Thyroid gland (tissue), 4 donors: ENCODE measurements around the gene KSR1. TPM values are rescaled to one million over a fixed set of nuclear protein-coding genes. Genes with fewer than 3 reads are reported as not detected.
A peak's percentile ranks its signal among the peaks of the same experiment; 100 is the strongest.

ENCODE experiments used
- DNase-seq, 2 donors: peaks; one replicate each; pipeline ENCODE4 v3.0.0-alpha.2; 2019
- H3K27ac ChIP-seq, 3 donors: fragments of 200-600 bp; sonication (generic); 1 replicate in 2 of 3; 2 replicates in 1 of 3; pipeline ENCODE4 v1.5.1; 2016 to 2019; ENCODE audit warnings: mild to moderate bottlenecking in 1 of 3, moderate library complexity in 1 of 3
- H3K27me3 ChIP-seq: fragments of 200-600 bp; sonication (generic); one replicate; pipeline ENCODE4 v1.5.1; 2019
- H3K36me3 ChIP-seq, 2 donors: fragments of 200-600 bp; sonication (generic); one replicate each; pipeline ENCODE4 v1.5.1; 2016 to 2019
- H3K4me1 ChIP-seq, 2 donors: fragments of 200-600 bp; sonication (generic); one replicate each; pipeline ENCODE4 v1.5.1; 2017 to 2019
- H3K4me3 ChIP-seq, 3 donors: fragments of 200-600 bp; sonication (generic); replicated peaks in 1 of 3; 1 replicate in 2 of 3; 2 replicates in 1 of 3; pipeline ENCODE4 v1.5.1; 2016; ENCODE audit warnings: mild to moderate bottlenecking in 1 of 3
- H3K9me3 ChIP-seq: fragments of 200-600 bp; sonication (generic); one replicate; pipeline ENCODE4 v1.5.1; 2017
- POLR2A ChIP-seq, 2 donors: fragments of 450-650 bp; IDR thresholded peaks; one replicate each; pipeline ENCODE4 v1.6.1; 2017; ENCODE audit warnings: antibody characterized with exemption in 2 of 2, mild to moderate bottlenecking in 2 of 2, moderate library complexity in 1 of 2
- WGBS, 2 donors: methylation state at CpG; one replicate each; pipeline ENCODE4 v1.1.5; 2017; 5-methylcytosine and 5-hydroxymethylcytosine counted together
- intact Hi-C: fragments of 100-400 bp; cut with DNase I; formaldehyde crosslinking; loops from one replicate; pipeline ENCODE4 v1.15.1; 2023
- total RNA-seq, 4 donors: library from RNA; depleted of rRNA; stranded (reverse); fragments of >200 nt; gene quantifications; one replicate each; pipeline ENCODE4 v1.2.3, GENCODE V29; 2016
- TF ChIP-seq, protein P1 (sequence below), 6 experiments: fragments of 200-600 bp in 3 of 6; fragments of 450-650 bp in 3 of 6; sonication (generic) in 3 of 6; IDR thresholded peaks; one replicate each; pipeline ENCODE4 v1.5.1; 2016 to 2019; ENCODE audit warnings: antibody characterized with exemption in 6 of 6, mild to moderate bottlenecking in 2 of 6, inconsistent platforms in 1 of 6, moderate library complexity in 1 of 6

Gene KSR1
- total RNA-seq, 4 donors from 2014 or later, result 35.9 to 75.5 (median 67.7) TPM

- TF ChIP-seq, protein P1, sequence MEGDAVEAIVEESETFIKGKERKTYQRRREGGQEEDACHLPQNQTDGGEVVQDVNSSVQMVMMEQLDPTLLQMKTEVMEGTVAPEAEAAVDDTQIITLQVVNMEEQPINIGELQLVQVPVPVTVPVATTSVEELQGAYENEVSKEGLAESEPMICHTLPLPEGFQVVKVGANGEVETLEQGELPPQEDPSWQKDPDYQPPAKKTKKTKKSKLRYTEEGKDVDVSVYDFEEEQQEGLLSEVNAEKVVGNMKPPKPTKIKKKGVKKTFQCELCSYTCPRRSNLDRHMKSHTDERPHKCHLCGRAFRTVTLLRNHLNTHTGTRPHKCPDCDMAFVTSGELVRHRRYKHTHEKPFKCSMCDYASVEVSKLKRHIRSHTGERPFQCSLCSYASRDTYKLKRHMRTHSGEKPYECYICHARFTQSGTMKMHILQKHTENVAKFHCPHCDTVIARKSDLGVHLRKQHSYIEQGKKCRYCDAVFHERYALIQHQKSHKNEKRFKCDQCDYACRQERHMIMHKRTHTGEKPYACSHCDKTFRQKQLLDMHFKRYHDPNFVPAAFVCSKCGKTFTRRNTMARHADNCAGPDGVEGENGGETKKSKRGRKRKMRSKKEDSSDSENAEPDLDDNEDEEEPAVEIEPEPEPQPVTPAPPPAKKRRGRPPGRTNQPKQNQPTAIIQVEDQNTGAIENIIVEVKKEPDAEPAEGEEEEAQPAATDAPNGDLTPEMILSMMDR (IDR thresholded peaks at IDR 0.05), result peak; percentile 64 to 95 (median 86)
- TF ChIP-seq POLR2A (IDR thresholded peaks at IDR 0.05), result no peak
- WGBS, 2 donors, result 58 to 64% methylated on average over 15 of the region's 15 CpGs
- H3K27ac ChIP-seq, result no peak overlapping the region
- intact Hi-C loops, result loop anchor here (5.0 kb wide), 2 partner anchors 49 to 366 kb away; no protein-coding TSS in a partner anchor
- no peak overlapping the region for H3K4me3 ChIP-seq
- no peaks in the 10 kb centered on the region for H3K27me3 ChIP-seq
- peaks cover 32 to 41% of the 10 kb centered on the region in 2 donors for H3K36me3 ChIP-seq
- no peaks in the 10 kb centered on the region for H3K4me1 ChIP-seq
- peak; percentile 64 to 70 for DNase-seq
- no peaks in the 10 kb centered on the region for H3K9me3 ChIP-seq
Measured at GRCh38 chr17:27602721-27603420, 146.6 kb downstream of the KSR1 start.

- intact Hi-C loops, result loop anchor here (5.0 kb wide), 2 partner anchors 49 to 366 kb away; no protein-coding TSS in a partner anchor
- no peaks in the 10 kb centered on the region for H3K4me1 ChIP-seq
- no peaks in the 10 kb centered on the region for H3K9me3 ChIP-seq
- no peak for DNase-seq
- TF ChIP-seq, protein P1 (IDR thresholded peaks at IDR 0.05), result no peak
- no peak for TF ChIP-seq POLR2A (IDR thresholded peaks at IDR 0.05)
- H3K27me3 ChIP-seq, result no peaks in the 10 kb centered on the region
- WGBS, 2 donors, result 88 to 92% methylated on average over 2 of the region's 2 CpGs
- peaks cover 36 to 38% of the 10 kb centered on the region in 2 donors for H3K36me3 ChIP-seq
- H3K4me3 ChIP-seq, result no peak overlapping the region
- no peak overlapping the region for H3K27ac ChIP-seq
Measured at GRCh38 chr17:27603421-27603770, 147.1 kb downstream of the KSR1 start.

- intact Hi-C loops, result loop anchor here (5.0 kb wide), 2 partner anchors 48 to 367 kb away; no protein-coding TSS in a partner anchor
- TF ChIP-seq POLR2A (IDR thresholded peaks at IDR 0.05), result no peak
- TF ChIP-seq, protein P1 (IDR thresholded peaks at IDR 0.05), result no peak
- Histone ChIP-seq H3K9me3 (no peaks in the 10 kb centered on the region), H3K27ac (no peak overlapping the region), H3K27me3 (no peaks in the 10 kb centered on the region), H3K4me3 (no peak overlapping the region), H3K36me3 (peaks cover 38 to 39% of the 10 kb centered on the region in 2 donors), H3K4me1 (no peaks in the 10 kb centered on the region)
- WGBS, 2 donors, result 93 to 94% methylated on average over 19 to 22 of the region's 22 CpGs
- no peak for DNase-seq
Measured at GRCh38 chr17:27603880-27604794, 147.9 kb downstream of the KSR1 start.

DNA sequence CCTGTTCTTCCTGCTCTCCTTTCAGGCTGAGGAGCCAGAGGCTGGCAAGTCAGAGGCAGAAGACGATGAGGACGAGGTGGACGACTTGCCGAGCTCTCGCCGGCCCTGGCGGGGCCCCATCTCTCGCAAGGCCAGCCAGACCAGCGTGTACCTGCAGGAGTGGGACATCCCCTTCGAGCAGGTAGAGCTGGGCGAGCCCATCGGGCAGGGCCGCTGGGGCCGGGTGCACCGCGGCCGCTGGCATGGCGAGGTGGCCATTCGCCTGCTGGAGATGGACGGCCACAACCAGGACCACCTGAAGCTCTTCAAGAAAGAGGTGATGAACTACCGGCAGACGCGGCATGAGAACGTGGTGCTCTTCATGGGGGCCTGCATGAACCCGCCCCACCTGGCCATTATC lies 149.2 kb downstream of the KSR1 start:
- intact Hi-C loops, result no loop called here

More for the DNA sequence above, 149.2 kb downstream of the KSR1 start:
- Histone ChIP-seq H3K36me3 (peaks cover 40 to 50% of the 10 kb centered on the region in 2 donors), H3K27ac (no peak overlapping the region), H3K4me1 (no peaks in the 10 kb centered on the region), H3K27me3 (no peaks in the 10 kb centered on the region), H3K9me3 (no peaks in the 10 kb centered on the region), H3K4me3 (no peak overlapping the region)
- DNase-seq, result no peak
- WGBS, 2 donors, result 97 to 98% methylated on average over 25 of the region's 25 CpGs
- TF ChIP-seq POLR2A (IDR thresholded peaks at IDR 0.05), result no peak
- TF ChIP-seq, protein P1 (IDR thresholded peaks at IDR 0.05), result no peak
